ENCODE measurements around the gene C5orf15.

DNA sequence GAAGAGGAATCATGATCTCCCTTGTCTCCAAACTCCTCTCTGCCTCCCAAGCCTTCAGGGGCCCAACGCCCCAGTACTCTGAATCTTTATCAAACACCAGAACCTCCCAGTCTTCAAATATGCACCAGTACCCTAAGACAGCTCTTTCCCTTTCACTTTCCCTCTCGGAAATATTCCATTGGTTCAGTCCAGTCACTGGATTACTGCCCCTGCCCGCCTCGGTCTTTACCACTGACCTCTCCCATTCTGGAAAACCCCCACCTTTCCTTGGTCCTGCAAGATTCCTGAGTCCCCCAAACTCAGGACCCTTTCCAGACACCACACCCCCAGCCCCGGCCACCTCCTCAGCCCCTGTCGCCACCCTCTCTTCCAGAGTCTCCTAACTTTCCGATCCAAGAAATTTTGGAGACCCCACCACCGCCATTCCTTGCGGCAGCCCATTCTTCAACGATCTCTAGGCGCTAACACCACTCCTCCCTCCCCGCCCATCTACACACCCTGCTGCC lies 674 bp downstream of the C5orf15 start:
- TF ChIP-seq POLR2A (IDR thresholded peaks at IDR 0.05): no peak
- TF ChIP-seq, protein P1, sequence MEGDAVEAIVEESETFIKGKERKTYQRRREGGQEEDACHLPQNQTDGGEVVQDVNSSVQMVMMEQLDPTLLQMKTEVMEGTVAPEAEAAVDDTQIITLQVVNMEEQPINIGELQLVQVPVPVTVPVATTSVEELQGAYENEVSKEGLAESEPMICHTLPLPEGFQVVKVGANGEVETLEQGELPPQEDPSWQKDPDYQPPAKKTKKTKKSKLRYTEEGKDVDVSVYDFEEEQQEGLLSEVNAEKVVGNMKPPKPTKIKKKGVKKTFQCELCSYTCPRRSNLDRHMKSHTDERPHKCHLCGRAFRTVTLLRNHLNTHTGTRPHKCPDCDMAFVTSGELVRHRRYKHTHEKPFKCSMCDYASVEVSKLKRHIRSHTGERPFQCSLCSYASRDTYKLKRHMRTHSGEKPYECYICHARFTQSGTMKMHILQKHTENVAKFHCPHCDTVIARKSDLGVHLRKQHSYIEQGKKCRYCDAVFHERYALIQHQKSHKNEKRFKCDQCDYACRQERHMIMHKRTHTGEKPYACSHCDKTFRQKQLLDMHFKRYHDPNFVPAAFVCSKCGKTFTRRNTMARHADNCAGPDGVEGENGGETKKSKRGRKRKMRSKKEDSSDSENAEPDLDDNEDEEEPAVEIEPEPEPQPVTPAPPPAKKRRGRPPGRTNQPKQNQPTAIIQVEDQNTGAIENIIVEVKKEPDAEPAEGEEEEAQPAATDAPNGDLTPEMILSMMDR (IDR thresholded peaks at IDR 0.05): no peak

Measured in lower leg skin (tissue), 3 donors.